ENCODE measurements around the gene BBS9. TPM values are rescaled to one million over a fixed set of nuclear protein-coding genes. Genes with fewer than 3 reads are reported as not detected.

BBS9 gene
- total RNA-seq, 1 donor from 2014 or later, result 18.6 TPM

DNA sequence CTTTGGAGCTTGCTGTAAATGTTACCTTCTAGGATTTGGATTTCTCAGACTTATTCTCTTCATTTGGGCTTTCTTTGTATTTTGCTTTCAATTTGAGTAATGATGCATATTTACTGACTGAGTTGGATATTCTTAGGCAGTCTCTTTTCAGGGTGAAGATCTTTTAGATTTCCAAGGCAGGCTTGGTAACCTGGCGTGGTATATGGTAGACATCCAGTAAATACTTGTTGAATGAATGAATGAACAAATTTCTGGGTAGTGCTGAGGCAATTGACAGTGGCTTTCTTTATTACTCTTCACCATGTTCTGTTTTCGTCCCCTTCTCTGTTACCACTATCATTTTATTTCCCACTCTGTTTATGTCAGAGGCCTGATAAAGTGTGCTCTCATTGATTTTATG, 27.1 kb downstream of the BBS9 start:
- Mint-ChIP-seq H3K36me3 (ENCODE audit: low read depth) (peaks cover 36% of the 10 kb centered on the region), H3K9me3 (no peaks in the 10 kb centered on the region), H3K4me1 (peaks cover 2% of the 10 kb centered on the region), H3K27ac (no peak overlapping the region), H3K4me3 (no peak overlapping the region), H3K27me3 (no peaks in the 10 kb centered on the region)
- TF ChIP-seq, protein P1, sequence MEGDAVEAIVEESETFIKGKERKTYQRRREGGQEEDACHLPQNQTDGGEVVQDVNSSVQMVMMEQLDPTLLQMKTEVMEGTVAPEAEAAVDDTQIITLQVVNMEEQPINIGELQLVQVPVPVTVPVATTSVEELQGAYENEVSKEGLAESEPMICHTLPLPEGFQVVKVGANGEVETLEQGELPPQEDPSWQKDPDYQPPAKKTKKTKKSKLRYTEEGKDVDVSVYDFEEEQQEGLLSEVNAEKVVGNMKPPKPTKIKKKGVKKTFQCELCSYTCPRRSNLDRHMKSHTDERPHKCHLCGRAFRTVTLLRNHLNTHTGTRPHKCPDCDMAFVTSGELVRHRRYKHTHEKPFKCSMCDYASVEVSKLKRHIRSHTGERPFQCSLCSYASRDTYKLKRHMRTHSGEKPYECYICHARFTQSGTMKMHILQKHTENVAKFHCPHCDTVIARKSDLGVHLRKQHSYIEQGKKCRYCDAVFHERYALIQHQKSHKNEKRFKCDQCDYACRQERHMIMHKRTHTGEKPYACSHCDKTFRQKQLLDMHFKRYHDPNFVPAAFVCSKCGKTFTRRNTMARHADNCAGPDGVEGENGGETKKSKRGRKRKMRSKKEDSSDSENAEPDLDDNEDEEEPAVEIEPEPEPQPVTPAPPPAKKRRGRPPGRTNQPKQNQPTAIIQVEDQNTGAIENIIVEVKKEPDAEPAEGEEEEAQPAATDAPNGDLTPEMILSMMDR (IDR thresholded peaks at IDR 0.05), result no peak
- intact Hi-C loops (cut with micrococcal nuclease), result no loop called here
- DNase-seq (no peak), ATAC-seq (ENCODE audit: low read depth) (no peak)
- ChIA-PET CTCF (no interaction called here), POLR2A (no interaction called here)

DNA sequence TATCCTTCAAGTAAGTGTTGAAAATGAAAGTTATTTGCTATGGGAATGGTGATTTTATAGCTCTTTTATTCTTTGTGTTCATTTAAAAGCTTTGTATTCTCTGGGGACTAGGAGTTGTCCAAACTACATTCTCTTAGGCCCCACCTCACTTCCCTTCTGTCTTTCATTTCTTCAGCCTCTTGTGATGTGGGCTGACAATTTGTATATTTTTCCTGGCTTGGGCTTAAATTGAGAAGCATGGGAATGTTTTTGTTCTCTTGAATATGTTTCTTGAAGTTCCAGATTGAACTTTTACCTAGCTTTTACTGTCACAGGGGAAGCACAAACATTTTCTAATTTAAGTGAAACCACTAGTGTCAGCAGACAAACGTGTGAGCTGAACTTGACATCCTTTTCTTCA, 27.9 kb downstream of the BBS9 start:
- POLR2A ChIA-PET, result no interaction called here
- Mint-ChIP-seq H3K4me1 (peaks cover 2% of the 10 kb centered on the region), H3K36me3 (ENCODE audit: low read depth) (peaks cover 42% of the 10 kb centered on the region), H3K9me3 (no peaks in the 10 kb centered on the region), H3K27ac (no peak overlapping the region), H3K27me3 (no peaks in the 10 kb centered on the region), H3K4me3 (no peak overlapping the region)
- intact Hi-C loops (cut with micrococcal nuclease), result no loop called here
- CTCF ChIA-PET, result no interaction called here
- ATAC-seq (ENCODE audit: low read depth), result no peak
- TF ChIP-seq, protein P1 (IDR thresholded peaks at IDR 0.05), result no peak
- no peak for DNase-seq

DNA sequence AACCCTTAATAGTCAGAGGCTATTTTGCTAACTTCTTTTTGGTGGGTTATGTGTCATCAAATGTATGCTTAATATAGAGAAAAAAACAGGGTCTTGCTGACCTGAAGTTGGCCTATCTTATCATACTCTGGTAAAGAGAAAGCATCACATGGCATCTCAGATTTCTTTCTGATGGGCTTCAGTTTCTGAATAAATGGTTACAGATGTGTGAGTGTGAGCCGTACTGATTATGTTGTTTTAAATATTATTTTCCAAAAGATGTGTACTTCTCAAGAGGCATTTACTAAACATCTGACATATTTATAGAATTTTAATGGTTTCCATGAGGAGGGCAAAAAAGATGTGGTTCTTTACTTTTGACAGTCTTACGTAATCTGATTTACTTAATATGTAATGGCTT, 28.4 kb downstream of the BBS9 start:
- Mint-ChIP-seq H3K4me1 (peaks cover 2% of the 10 kb centered on the region), H3K4me3 (no peak overlapping the region), H3K27me3 (no peaks in the 10 kb centered on the region), H3K36me3 (ENCODE audit: low read depth) (peaks cover 44% of the 10 kb centered on the region), H3K9me3 (no peaks in the 10 kb centered on the region), H3K27ac (no peak overlapping the region)
- ChIA-PET CTCF (no interaction called here), POLR2A (no interaction called here)
- intact Hi-C loops (cut with micrococcal nuclease), result no loop called here
- DNase-seq, result no peak
- ATAC-seq (ENCODE audit: low read depth), result no peak
- TF ChIP-seq, protein P1 (IDR thresholded peaks at IDR 0.05), result no peak

DNA sequence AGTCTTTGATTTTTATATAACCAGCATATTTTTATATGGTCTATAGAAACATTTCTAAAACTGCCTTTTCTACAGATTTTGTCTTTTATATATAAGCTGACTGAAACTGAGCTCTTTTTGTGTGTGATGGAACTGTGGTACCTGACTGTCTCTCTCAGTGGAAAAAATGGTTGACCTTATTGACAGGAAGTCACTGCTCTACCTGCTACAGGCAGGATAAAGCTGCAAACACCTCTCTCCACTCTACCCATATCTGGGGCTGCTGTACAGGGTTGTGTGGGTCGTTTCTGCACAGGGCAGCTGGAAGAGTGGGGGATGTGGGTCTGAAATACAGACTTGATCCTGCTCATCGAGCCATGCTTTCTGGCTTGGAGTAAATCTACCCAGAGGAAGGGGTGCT, 48.5 kb downstream of the BBS9 start:
- DNase-seq, result no peak
- Mint-ChIP-seq H3K4me1 (no peaks in the 10 kb centered on the region), H3K27me3 (no peaks in the 10 kb centered on the region), H3K9me3 (peaks cover 2% of the 10 kb centered on the region), H3K36me3 (ENCODE audit: low read depth) (peaks cover 15% of the 10 kb centered on the region), H3K27ac (no peak overlapping the region), H3K4me3 (no peak overlapping the region)
- ChIA-PET POLR2A (no interaction called here), CTCF (interaction anchor here (0.6 kb wide), 1 partner anchor 791 kb away, joined by 3 read pairs; no protein-coding TSS in a partner anchor)
- intact Hi-C loops (cut with micrococcal nuclease), result no loop called here
- ATAC-seq (ENCODE audit: low read depth), result no peak
- TF ChIP-seq, protein P1 (IDR thresholded peaks at IDR 0.05), result no peak

DNA sequence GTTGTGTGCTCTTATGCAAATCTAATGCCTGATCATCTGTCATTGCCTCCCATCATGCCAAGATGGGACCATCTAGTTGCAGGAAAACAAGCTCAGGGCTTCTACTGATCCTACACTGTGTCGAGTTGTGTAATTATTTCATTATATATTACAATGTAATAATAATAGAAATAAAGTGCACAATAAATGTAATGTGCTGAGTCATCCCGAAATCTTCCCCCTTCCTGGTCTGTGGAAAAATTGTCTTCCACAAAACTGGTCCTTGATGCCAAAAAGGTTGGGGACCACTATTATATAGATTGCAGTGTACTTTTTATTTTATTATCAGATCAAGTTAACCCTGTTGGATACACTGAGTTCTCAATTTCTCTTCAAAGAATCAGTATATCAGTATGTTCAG, 50.2 kb downstream of the BBS9 start:
- Mint-ChIP-seq H3K9me3 (no peaks in the 10 kb centered on the region), H3K4me3 (no peak overlapping the region), H3K36me3 (ENCODE audit: low read depth) (peaks cover 11% of the 10 kb centered on the region), H3K4me1 (no peaks in the 10 kb centered on the region), H3K27ac (no peak overlapping the region), H3K27me3 (no peaks in the 10 kb centered on the region)
- intact Hi-C loops (cut with micrococcal nuclease), result no loop called here
- TF ChIP-seq, protein P1 (IDR thresholded peaks at IDR 0.05), result no peak
- no peak for DNase-seq
- POLR2A ChIA-PET, result no interaction called here
- CTCF ChIA-PET, result no interaction called here
- no peak for ATAC-seq (ENCODE audit: low read depth)
